CD14-positive monocyte (primary cell): ENCODE data around the gene CEP120. TPM values are rescaled to one million over a fixed set of nuclear protein-coding genes. Genes with fewer than 3 reads are reported as not detected.
A peak's percentile ranks its signal among the peaks of the same experiment; 100 is the strongest.

Experiments used
- DNase-seq, 3 donors: peaks; one replicate each; pipeline ENCODE4 v3.0.0-alpha.2; 2011 to 2022
- H2AFZ ChIP-seq: 2 replicates; pipeline ENCODE4 v1.6.0; 2012; ENCODE audit warnings: mild to moderate bottlenecking, low read depth, low read length, inconsistent platforms; ENCODE audit not compliant: insufficient read depth, poor library complexity, severe bottlenecking
- H3K27ac ChIP-seq, 2 donors: 1 replicate in 1 of 2; 2 replicates in 1 of 2; pipeline ENCODE4 v1.5.1; 2012 to 2013; ENCODE audit warnings: low read length in 2 of 2, control low read depth in 1 of 2, inconsistent platforms in 1 of 2, low read depth in 1 of 2, mild to moderate bottlenecking in 1 of 2
- H3K27me3 ChIP-seq, 2 donors: one replicate each; pipeline versions ENCODE4 v1.6.0 to v1.6.1; 2011 to 2013; ENCODE audit warnings: low read length in 2 of 2; ENCODE audit not compliant: control insufficient read depth in 2 of 2, insufficient read depth in 2 of 2
- H3K36me3 ChIP-seq, 2 donors: replicated peaks in 1 of 2; 1 replicate in 1 of 2; 2 replicates in 1 of 2; pipeline versions ENCODE4 v1.5.1 to v1.6.1; 2012 to 2013; ENCODE audit warnings: low read length in 2 of 2, control low read depth in 1 of 2, inconsistent platforms in 1 of 2, mild to moderate bottlenecking in 1 of 2; ENCODE audit not compliant: insufficient read depth in 2 of 2, control insufficient read depth in 1 of 2
- H3K4me1 ChIP-seq, 2 donors: 1 replicate in 1 of 2; 2 replicates in 1 of 2; pipeline versions ENCODE4 v1.5.1 to v1.6.1; 2012 to 2013; ENCODE audit warnings: low read length in 2 of 2, control low read depth in 1 of 2, inconsistent platforms in 1 of 2, mild to moderate bottlenecking in 1 of 2, moderate library complexity in 1 of 2; ENCODE audit not compliant: insufficient read depth in 2 of 2, control insufficient read depth in 1 of 2
- H3K4me2 ChIP-seq: replicated peaks from 2 replicates; pipeline ENCODE3; 2012; ENCODE audit warnings: low read length, moderate library complexity, mild to moderate bottlenecking; ENCODE audit not compliant: poor library complexity, severe bottlenecking; ENCODE audit errors: extremely low read depth
- H3K4me3 ChIP-seq, 3 experiments: fragments of 200-600 bp in 1 of 3; sonication (generic) in 1 of 3; replicated peaks in 1 of 3; 1 replicate in 2 of 3; 2 replicates in 1 of 3; pipeline ENCODE4 v1.5.1; 2011 to 2013; ENCODE audit warnings: low read length in 3 of 3, mild to moderate bottlenecking in 3 of 3, control low read depth in 2 of 3, low read depth in 2 of 3, inconsistent platforms in 1 of 3, moderate library complexity in 1 of 3
- H3K79me2 ChIP-seq: 2 replicates; pipeline ENCODE4 v1.6.0; 2012; ENCODE audit warnings: mild to moderate bottlenecking, control low read depth, inconsistent platforms, low read length, moderate library complexity; ENCODE audit not compliant: insufficient read depth
- H3K9ac ChIP-seq: 2 replicates; pipeline ENCODE4 v1.6.0; 2017; ENCODE audit warnings: low read length, mild to moderate bottlenecking; ENCODE audit not compliant: insufficient read depth, poor library complexity, severe bottlenecking
- H3K9me3 ChIP-seq, 2 donors: replicated peaks in 1 of 2; 1 replicate in 1 of 2; 2 replicates in 1 of 2; pipeline versions ENCODE4 v1.5.1 to v1.6.1; 2012 to 2013; ENCODE audit warnings: low read length in 2 of 2, control low read depth in 1 of 2; ENCODE audit not compliant: control insufficient read depth in 1 of 2, insufficient read depth in 1 of 2
- H4K20me1 ChIP-seq: 2 replicates; pipeline ENCODE4 v1.6.0; 2012; ENCODE audit warnings: mild to moderate bottlenecking, low read length, control low read depth, moderate library complexity; ENCODE audit not compliant: insufficient read depth
- H3K27ac Mint-ChIP-seq, 7 donors: one replicate each; pipeline ENCODE4 v1.8.0; 2020; ENCODE audit warnings: mild to moderate bottlenecking in 7 of 7, mixed read lengths in 7 of 7, moderate library complexity in 6 of 7, inconsistent platforms in 2 of 7
- H3K27me3 Mint-ChIP-seq, 3 donors: one replicate each; pipeline ENCODE4 v1.8.0; 2021 to 2022; ENCODE audit warnings: low read depth in 3 of 3, mild to moderate bottlenecking in 3 of 3, mixed read lengths in 3 of 3, moderate library complexity in 3 of 3, inconsistent platforms in 1 of 3
- H3K36me3 Mint-ChIP-seq, 2 donors: one replicate each; pipeline ENCODE4 v1.8.0; 2020; ENCODE audit warnings: mixed read lengths in 2 of 2, inconsistent platforms in 1 of 2, mild to moderate bottlenecking in 1 of 2
- H3K4me1 Mint-ChIP-seq: one replicate; pipeline ENCODE4 v1.8.0; 2020; ENCODE audit warnings: mild to moderate bottlenecking, mixed read lengths
- H3K4me3 Mint-ChIP-seq, 2 donors: one replicate each; pipeline ENCODE4 v1.8.0; 2020; ENCODE audit warnings: mild to moderate bottlenecking in 2 of 2, mixed read lengths in 2 of 2, moderate library complexity in 1 of 2
- H3K9me3 Mint-ChIP-seq, 7 donors: one replicate each; pipeline ENCODE4 v1.8.0; 2020 to 2022; ENCODE audit warnings: mixed read lengths in 7 of 7, mild to moderate bottlenecking in 6 of 7, moderate library complexity in 6 of 7, inconsistent platforms in 2 of 7
- CTCF ChIP-seq: fragments of 200-600 bp; IDR thresholded peaks from one replicate; pipeline ENCODE4 v1.8.0; 2022; ENCODE audit warnings: antibody characterized with exemption, mild to moderate bottlenecking
- WGBS: methylation state at CpG from one replicate; pipeline ENCODE4 v1.1.5; 2013; ENCODE audit warnings: missing lambda C conversion rate; ENCODE audit not compliant: insufficient coverage; 5-methylcytosine and 5-hydroxymethylcytosine counted together
- intact Hi-C, 2 donors: fragments of 100-400 bp; cut with micrococcal nuclease; formaldehyde crosslinking; loops; one replicate each; pipeline versions ENCODE4 v1.15.0 to v1.15.1; 2023
- polyA plus RNA-seq, 3 donors: library from polyadenylated mRNA; depleted of rRNA in 1 of 3; unstranded in 2 of 3; stranded (reverse) in 1 of 3; fragments of 300-500 nt in 2 of 3; fragments of >200 nt in 1 of 3; fragmentation: Illumina TruSeq in 2 of 3; gene quantifications; 1 replicate in 2 of 3; 2 replicates in 1 of 3; pipeline ENCODE4 v1.2.3, GENCODE V29; 2012 to 2021

Gene CEP120
- polyA plus RNA-seq, 3 donors, result 6.4 to 7.2 (median 6.6) TPM

GRCh38 chr5:123455095-123455494 is 31.9 kb upstream of the CEP120 start:
- Histone ChIP-seq H3K9ac (no peak overlapping the region), H3K27me3 (no peaks in the 10 kb centered on the region), H3K36me3 (no peaks in the 10 kb centered on the region), H3K4me1 (peaks cover 26 to 34% of the 10 kb centered on the region in 2 donors), H3K79me2 (no peaks in the 10 kb centered on the region), H3K27ac (no peak overlapping the region), H2AFZ (no peak overlapping the region), H3K4me2 (no peak overlapping the region), H3K9me3 (no peaks in the 10 kb centered on the region), H4K20me1 (no peaks in the 10 kb centered on the region), H3K4me3 (no peak overlapping the region)
- no peak for DNase-seq
- intact Hi-C loops, result no loop called here
- Mint-ChIP-seq H3K9me3 (peaks cover 0 to 2% (median 0%) of the 10 kb centered on the region in 7 donors), H3K27ac (no peak overlapping the region), H3K4me3 (no peak overlapping the region), H3K27me3 (no peaks in the 10 kb centered on the region), H3K4me1 (peaks cover 31% of the 10 kb centered on the region), H3K36me3 (no peaks in the 10 kb centered on the region)
- WGBS, result 56% methylated on average over 1 of the region's 3 CpGs
- TF ChIP-seq CTCF, result no peak

DNA sequence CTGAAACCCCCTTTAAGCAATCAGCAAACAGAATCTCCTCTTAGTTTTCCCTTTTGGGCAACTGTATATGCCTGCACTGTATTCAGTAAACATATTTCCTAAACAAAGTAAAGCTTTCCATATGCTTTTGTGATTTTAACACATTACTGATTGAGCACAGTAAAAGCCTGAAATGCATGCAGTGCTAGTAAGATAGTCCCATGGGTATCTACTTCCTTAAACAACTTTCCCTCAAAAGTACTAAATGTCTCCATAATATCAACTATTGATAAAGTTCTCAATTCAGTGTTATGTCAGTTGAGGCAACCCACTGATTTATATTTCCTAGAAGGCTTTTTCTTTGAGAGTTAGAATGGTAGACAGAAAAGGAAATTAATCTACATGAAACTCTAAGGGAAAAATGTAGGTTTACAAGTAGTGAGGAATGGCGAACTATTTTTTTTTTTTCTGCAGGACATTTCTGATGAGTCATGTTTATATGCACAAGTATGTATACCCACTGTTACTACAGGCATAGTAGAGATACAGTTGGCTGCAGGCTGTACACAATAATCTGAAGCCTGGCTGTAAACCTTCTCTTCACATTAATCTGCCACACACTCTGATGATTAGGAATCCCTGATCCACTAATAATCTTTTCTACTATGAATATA is 31.2 kb upstream of the CEP120 start:
- H4K20me1 ChIP-seq, result no peaks in the 10 kb centered on the region
- no peaks in the 10 kb centered on the region for H3K36me3 ChIP-seq
- Mint-ChIP-seq H3K9me3 (peaks cover 0 to 2% (median 0%) of the 10 kb centered on the region in 7 donors), H3K4me1 (peaks cover 36% of the 10 kb centered on the region), H3K27me3 (no peaks in the 10 kb centered on the region), H3K27ac (peak overlapping the region in 1 of 7 donors; percentile 72), H3K4me3 (no peak overlapping the region), H3K36me3 (no peaks in the 10 kb centered on the region)
- no peak overlapping the region for H3K4me2 ChIP-seq
- H3K9ac ChIP-seq, result no peak overlapping the region
- peaks cover 26 to 34% of the 10 kb centered on the region in 2 donors for H3K4me1 ChIP-seq
- intact Hi-C loops, result no loop called here
- no peak overlapping the region for H3K27ac ChIP-seq
- no CpG with 5 or more reads among the region's 1 CpG for WGBS
- H3K79me2 ChIP-seq, result no peaks in the 10 kb centered on the region
- H3K4me3 ChIP-seq, result no peak overlapping the region
- TF ChIP-seq CTCF, result no peak
- DNase-seq, result no peak
- H2AFZ ChIP-seq, result no peak overlapping the region
- no peaks in the 10 kb centered on the region for H3K27me3 ChIP-seq
- no peaks in the 10 kb centered on the region for H3K9me3 ChIP-seq
